HFF-Myc (cell line): ENCODE data around the gene RHBDD3.
"Not testable (repeated sequence)": the region's sequence is repeated elsewhere in the genome, so short reads cannot be mapped to it uniquely, and the experiment has no call there.

Experiments
- DNase-seq: peaks from one replicate; pipeline ENCODE4 v3.0.0-alpha.2; 2011; ENCODE audit warnings: low read depth; ENCODE audit errors: extremely low read depth
- H3K4me3 ChIP-seq: replicated peaks from 2 replicates; pipeline ENCODE4 v1.5.1; 2011; ENCODE audit warnings: low read depth, mild to moderate bottlenecking, control low read depth, low read length
- TF ChIP-seq, protein P1 (sequence below): IDR thresholded peaks from 2 replicates; pipeline ENCODE4 v1.5.1; 2012; ENCODE audit warnings: mild to moderate bottlenecking, low read depth, low read length, control low read depth; ENCODE audit errors: missing control alignments

RHBDD3 gene

DNA sequence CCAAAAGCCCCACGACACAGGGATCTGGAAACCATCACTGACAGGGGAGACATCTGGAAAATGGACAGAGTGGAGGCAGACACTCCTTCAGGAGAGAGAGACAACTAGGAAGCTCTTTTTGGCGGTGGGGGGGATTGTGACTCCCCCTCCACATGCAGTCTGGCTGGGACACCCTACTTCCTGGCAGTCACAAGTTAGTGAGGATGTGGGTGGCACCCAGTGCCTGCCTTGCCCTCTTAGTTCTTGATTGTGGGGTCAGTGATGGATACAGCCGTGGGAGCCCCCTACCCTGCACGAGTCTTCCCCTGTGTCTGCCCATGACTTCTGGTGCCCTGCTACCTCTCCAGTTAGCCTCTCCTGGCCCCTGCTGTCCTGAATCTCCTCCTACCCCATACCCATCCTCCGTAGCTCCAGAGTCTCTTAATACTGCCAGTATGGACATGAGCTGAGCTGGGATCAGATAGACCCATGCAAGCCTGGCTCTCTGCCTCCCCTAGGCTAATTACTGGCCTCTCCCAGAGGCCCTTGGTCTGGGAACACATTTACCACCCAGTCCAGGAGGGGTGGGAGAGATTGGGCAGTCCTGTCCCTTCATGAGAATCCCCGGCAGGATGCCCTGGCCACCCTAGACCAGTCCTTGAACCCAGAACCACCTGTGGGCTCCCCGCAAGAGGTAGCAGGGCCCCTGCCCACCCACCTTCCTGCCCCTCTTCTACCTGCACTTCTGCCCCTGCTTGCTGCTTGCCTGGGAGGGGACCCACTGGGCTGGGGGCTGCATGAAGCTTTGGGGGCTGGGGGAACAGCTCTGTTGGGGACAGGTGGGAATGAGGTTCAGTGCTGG lies 22.8 kb downstream of the RHBDD3 start:
- no peak for DNase-seq
- H3K4me3 ChIP-seq, result no peak overlapping the region
- TF ChIP-seq, protein P1, sequence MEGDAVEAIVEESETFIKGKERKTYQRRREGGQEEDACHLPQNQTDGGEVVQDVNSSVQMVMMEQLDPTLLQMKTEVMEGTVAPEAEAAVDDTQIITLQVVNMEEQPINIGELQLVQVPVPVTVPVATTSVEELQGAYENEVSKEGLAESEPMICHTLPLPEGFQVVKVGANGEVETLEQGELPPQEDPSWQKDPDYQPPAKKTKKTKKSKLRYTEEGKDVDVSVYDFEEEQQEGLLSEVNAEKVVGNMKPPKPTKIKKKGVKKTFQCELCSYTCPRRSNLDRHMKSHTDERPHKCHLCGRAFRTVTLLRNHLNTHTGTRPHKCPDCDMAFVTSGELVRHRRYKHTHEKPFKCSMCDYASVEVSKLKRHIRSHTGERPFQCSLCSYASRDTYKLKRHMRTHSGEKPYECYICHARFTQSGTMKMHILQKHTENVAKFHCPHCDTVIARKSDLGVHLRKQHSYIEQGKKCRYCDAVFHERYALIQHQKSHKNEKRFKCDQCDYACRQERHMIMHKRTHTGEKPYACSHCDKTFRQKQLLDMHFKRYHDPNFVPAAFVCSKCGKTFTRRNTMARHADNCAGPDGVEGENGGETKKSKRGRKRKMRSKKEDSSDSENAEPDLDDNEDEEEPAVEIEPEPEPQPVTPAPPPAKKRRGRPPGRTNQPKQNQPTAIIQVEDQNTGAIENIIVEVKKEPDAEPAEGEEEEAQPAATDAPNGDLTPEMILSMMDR, result no peak

DNA sequence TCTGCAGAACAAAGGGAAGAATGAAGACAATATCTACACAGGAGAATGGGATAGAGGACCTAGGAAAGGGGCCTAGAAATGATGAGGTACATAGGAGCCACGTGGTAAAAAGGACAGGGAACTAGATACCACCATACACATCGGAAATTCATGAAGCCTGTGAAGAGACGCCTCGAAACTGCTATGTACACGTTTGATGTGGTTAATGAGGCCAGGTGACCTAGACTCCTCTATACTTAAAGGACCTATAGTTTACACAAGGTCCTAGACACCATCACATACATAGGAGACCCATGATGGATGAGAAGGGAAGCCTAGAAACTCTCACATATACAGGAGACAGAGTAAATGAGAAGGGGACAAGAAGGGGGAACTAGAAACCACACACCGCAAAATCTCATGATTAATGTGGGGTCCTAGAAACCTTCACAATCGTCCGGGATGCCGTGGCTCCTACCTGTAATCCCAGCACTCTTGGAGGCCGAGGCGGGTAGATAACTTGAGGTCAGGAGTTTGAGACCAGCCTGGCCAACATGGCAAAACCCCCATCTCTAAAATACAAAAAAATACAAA lies 23.8 kb downstream of the RHBDD3 start:
- no peak for DNase-seq
- H3K4me3 ChIP-seq, result no peak overlapping the region
- TF ChIP-seq, protein P1, result no peak

DNA sequence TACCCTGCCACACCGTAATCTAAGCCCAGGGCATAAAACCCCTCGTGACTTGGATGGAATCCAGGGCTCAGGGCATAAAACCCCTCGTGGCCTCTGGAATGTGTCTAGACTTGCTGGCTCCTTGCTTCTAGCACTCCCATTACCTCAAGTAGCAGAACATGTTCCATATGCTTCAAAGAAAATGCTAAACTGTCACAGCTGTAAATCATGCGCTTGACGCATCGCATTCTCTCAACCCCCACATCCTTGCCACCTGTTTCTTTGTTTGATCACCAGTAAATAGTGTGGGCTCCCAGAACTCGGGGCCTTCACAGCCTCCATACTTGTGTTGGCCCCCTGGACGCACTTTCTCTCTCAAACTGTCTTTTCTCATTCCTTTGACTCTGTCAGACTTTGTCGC lies 27.3 kb downstream of the RHBDD3 start:
- H3K4me3 ChIP-seq, DNase-seq: not testable (repeated sequence)

DNA sequence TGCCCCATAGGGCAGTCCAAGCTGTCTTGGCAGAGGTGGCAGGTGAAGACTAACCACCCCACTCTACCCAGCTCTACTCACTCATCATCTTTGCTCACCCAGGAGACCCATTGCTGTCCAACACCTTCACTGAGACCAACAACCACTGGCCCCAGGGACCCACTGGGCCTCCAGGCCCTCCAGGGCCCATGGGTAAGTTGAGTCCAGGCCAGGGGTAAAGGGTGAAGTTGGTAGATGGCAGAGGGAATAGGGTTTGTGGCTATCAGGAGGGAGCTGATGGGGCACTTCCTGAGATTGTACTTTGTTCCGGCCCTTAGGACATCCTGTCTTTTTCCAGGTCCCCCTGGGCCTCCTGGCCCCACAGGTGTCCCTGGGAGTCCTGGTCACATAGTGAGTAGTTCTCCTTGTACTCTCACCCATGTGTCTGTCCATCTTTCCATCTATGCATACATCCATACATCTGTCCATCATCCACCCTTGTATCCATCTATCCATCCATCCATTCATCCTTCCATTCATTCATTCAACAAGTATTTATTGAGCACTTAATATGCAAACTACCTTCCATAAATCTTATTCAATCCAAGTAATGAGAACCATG lies 34.4 kb downstream of the RHBDD3 start:
- TF ChIP-seq, protein P1, result no peak
- DNase-seq, result no peak
- H3K4me3 ChIP-seq, result no peak overlapping the region

DNA sequence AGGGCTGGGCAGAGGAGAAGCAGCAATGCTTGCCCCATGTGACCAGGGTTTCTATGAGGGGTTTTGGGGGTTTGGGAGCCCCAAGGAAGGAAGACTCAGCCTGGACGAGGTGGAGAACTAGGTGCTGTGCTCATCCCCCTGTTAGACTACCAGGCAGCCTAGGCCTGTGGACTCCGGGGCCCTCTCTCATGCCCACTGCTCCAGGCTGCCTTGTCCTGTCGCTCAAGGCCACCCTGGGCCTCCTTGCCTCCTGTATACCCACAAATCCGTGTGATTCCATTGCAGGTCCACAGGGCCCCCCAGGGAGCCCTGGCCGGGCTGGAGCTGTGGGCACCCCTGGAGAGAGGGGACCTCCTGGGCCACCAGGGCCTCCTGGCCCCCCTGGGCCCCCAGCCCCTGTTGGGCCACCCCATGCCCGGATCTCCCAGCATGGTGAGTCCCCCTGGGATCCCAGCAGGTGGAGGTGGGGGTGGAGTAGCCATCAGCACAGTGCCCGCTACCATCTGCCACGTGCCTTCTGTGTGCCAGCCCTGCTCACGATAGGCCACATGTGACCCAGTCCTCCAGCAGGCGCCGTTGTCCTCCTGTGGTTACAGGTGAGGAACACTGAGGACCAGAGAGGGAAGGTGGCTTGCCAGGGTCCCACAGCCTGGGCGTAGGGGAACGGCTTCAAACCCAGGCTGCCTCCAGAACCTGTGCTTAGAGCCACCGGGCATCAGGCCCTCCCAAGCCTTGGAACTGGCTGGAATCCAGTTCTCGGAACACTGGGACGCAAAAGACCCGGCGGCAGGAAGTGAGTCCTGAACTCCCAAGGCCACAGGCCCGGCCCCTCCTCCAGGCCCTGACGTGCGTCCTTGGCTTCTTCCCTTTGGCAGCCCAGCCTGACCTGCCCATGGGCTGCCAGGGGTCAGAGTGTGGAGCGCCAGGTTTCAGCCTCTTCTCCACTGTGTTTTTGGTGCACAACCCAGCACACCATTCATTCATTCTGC lies 35.5 kb downstream of the RHBDD3 start:
- no peak overlapping the region for H3K4me3 ChIP-seq
- TF ChIP-seq, protein P1, result no peak
- no peak for DNase-seq

DNA sequence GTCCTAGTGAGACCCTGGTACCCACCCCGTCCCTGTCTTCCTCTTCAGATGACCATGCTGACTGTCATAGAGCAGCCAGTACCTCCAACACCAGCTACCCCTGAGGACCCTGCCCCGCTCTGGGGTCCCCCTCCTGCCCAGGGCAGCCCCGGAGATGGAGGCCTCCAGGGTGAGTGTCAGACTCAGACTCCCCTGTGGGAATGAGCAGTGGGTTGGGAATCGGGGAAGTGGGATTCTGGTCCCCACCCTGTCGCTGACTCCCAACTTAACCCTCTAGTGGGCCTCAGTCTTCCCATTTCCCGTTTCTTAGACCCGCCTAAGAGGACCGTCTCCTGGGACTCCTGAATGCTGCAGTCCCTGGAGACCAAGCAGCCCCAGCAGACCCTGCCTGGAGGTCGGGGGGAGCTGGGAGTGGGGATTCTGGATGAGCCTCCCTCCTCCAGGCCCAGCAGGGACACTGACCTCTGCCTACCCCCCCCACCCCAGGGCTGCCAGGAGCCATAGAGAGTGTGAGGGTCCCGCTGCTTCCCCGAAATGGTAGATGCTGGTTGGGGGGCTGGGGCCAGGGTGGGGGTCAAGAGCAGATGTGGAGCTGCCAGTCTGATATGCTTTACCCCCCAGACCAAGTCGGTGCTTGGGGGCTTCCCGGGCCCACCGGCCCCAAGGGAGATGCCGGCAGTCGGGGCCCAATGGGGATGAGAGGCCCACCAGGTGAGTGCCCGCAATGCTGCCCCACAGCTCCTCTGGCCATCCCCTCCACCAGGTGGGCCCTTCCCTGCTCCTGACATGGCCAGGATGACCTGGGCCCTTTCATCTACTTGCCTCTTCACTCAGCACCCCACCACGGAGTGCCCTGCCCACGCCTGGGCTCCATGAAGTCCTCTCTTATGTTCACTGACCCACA lies 36.6 kb downstream of the RHBDD3 start:
- TF ChIP-seq, protein P1, result no peak
- no peak overlapping the region for H3K4me3 ChIP-seq
- DNase-seq, result no peak
